MM.1S (cell line): ENCODE data around the gene SDK1.

Experiments
- CTCF ChIP-seq: fragments of 300-600 bp; sonication (generic); IDR thresholded peaks from 2 replicates; pipeline ENCODE4 v1.5.1; 2016; ENCODE audit warnings: antibody characterized with exemption, low read length, mixed read lengths
- EZH2 ChIP-seq: fragments of 300-600 bp; sonication (generic); optimal IDR thresholded peaks from 2 replicates; pipeline ENCODE3; 2017; ENCODE audit warnings: low read depth, mild to moderate bottlenecking, antibody characterized with exemption, low read length, mixed read lengths
- EZH2phosphoT487 ChIP-seq: fragments of 300-600 bp; sonication (generic); IDR thresholded peaks from 2 replicates; pipeline ENCODE4 v1.6.1; 2018; ENCODE audit warnings: antibody characterized with exemption, low read length

- TF ChIP-seq CTCF (no peak), EZH2 (no peak), EZH2phosphoT487 (no peak)
Measured at GRCh38 chr7:3895341-3896116, 594.5 kb downstream of the SDK1 start.
